HG03575 (cell line): ENCODE measurements around the gene MANEA.
"Not testable (repeated sequence)": the region's sequence is repeated elsewhere in the genome, so short reads cannot be mapped to it uniquely, and the experiment has no call there.

Source experiments
- ATAC-seq: cut with Tn5 transposase; IDR thresholded peaks from one replicate; pipeline ENCODE4 v1.9.1; 2021; ENCODE audit not compliant: unreplicated experiment, insufficient number of reproducible peaks, low FRiP score; ENCODE audit errors: extremely low read depth

MANEA gene

GRCh38 chr6:95577304-95578105, at the start of gene MANEA:
Gene MANEA, plus strand, starts transcription at chr6:95577535. Its CDS starts 8,905 bp downstream, at chr6:95586440.
- peak; percentile 33 for ATAC-seq

DNA sequence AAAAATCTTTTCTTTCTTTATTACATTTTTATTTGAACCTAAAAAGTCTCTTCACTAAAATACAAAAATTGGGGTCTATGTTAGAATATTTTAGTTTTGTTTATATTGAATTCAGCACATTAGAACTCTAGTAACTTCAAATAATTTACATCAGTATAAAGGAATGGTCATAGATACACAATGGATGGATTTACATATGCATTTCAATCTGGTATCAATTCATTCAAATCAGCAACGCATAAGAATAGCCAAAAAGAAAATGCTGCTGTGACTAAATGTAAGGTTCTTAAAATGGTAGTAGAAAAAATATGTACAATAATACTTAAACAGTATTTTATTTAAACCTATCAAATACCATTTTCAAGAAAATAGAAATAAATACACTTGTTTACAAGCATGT, 47.6 kb upstream of the MANEA start:
- no peak for ATAC-seq

DNA sequence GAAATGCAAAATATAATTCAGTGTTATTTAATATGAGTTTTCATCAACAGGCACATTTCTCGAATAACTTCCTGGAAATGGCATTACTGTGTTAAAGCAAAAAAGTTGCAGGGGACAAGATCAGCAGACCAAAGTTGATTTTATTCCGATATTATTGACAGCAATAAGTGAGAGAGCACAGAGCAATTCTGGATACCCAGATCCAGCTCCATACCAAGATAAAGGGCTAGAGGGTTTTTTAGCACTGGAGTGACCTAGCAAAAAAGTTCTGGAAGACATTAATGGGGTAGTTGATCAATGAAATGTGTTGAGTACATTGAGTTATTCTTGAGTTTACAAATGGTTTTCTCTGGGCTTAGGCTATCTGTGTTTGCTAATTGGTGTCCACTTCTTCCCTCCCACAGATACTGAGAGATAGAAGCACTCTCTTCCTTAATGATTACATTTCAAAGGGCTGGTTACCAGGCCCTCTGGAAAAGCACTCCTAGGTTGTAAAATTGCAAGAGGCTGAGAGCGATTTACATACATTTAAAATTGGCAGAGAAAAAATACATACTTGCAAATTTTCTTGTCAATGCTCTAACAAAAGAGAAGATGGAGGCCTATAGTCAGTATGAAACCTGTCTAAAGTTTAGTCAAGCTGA, 47.0 kb upstream of the MANEA start:
- ATAC-seq: no peak

DNA sequence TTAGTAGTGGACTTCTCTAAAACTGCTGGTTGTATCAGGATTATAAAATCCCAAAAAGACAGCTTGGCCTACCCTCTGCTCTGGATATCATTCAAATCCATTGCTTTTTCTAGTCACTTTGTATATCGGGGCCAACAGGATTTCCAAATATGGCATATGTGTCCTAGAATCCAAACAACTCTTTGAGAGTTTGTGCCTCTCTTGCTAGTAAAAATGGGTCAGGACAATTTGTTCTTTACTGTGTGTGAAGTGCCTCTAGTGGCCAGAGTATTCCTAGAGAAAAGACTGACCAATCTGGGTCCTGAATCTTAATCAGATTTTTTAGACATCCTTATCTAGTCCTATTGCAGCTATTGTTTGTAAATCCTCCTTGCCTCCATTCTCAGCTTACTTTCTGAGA, 33.5 kb upstream of the MANEA start:
- no peak for ATAC-seq

- no peak for ATAC-seq
Measured at GRCh38 chr6:95544517-95545225, 32.7 kb upstream of the MANEA start.

DNA sequence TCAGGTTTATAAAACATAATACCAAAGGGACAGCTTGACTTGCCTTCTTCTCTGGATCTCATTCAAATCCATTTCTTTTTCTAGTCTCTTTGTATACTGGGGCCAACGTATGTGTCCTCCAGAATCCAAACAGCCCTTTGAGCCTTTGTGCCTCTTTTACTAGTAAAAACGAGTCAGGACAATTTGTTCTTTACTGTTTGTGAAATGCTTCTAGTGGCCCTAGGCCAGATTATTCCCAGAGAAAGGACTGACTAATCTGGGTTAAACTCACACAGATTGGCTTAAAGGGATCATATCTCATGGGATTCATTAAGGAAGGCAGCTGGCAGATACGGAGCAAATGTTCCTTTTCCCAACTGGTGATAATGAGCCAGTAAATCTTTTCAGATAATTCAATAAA, 32.1 kb upstream of the MANEA start:
- ATAC-seq: no peak

DNA sequence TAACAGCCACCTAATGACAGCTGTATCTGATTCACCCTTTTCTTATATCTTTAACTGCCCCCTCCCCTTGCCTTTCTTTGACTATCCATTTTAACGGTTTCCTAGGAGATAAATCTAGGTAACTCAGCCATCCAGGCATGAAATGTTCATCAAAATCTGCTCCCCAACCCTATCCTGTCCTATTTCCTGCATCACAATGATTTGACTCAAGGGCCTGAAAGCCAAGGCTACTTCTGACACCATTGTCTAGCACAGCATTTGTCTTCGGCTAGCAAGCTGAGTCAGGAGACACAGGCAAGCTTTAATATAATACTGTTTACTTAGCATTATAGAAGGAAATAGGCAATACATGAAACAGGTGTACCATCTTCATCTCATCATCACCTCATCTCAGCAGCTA, 31.6 kb upstream of the MANEA start:
- ATAC-seq: no peak

DNA sequence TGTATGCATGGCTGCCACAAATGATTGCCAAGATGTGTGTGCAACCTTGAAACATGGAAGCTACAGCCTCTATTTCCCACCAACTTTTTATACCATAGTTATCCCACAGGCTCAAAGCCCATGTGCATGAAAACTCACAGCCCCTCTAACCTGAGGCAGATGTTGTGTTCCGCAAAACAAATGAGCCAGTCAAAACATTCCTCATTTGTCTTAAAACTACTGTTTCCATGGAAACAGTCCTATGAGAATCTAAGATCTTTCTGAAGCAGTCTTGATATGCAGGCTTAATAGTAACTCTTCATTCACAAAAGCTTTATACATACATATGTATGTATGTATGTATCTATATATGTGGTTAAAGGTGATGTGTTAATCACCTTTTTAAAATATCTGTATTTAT, 31.2 kb upstream of the MANEA start:
- no peak for ATAC-seq

DNA sequence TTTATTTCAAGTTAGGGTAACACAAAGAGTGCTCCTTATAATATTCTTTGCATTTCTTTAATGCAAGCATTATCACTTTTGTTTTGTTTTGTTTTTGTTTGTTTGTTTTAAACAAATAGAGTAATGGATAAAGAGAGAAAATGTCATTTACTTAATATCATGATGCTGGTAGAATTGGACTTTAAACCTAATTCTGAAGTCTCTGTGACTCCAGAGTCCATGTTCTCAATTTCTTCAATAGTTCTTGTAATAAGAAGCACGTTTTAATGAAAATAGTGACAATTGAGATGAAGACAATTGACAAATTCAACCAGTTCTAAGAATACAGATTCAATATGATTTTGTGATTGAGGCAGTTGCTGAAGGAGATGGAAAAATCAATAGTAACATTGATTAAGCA, 30.3 kb upstream of the MANEA start:
- no peak for ATAC-seq

DNA sequence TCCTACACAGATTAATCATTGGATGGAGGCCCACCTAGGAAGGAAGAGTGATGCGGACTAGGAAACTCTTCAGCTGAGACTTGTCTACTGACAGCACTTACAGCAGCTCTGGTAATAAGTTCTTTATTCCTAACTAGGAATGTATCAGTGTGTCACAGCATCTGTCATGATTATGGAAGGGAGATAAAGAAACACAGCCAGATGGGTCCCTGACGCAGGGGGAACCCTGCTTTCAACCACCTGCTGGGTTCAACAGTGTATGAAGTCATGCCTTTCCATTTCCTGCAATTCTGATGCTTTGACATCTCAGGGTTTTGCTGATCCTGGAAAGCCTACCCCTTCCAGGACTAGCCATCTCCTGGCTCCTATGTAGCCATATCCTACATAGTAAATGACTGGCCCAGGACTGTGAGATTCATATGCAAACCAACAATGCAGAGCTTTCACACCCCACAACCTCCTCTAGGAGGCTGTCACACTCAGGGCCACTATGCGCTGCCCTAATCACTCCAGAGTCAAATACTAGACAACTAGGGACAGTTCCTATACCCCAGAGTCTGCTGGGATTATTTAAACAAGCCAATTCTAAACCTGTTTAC, 29.0 kb upstream of the MANEA start:
- no peak for ATAC-seq

DNA sequence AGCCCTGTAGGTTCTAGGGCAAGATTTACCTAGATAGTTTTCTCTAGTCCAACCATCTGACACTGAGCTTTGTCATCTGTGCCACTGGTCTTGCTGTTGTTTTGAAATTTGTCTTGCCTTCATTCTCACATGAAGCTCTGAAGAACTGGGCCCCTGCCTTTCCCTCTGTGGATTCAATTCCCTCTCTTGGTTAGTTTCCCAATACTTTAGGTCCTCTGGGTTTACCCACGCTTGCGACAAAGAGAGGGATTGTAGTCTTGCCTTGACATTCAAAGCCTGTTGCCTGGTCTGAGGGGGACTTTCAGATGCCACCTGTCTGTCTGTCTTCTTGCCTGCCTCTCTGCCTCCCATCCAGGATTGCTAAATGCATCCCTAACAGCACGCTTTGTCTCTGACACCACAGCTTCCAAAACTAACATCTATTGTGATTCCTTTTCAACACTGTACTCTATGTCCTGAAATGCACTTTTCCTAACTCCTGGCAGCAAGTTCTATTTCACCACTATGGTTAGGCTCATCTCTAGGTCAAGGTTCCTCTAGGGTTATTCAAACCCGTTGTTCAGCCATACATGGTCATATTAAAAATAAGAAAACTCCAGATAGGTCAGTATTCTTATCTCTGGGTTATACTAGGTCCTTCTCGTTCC, 25.5 kb upstream of the MANEA start:
- no peak for ATAC-seq

DNA sequence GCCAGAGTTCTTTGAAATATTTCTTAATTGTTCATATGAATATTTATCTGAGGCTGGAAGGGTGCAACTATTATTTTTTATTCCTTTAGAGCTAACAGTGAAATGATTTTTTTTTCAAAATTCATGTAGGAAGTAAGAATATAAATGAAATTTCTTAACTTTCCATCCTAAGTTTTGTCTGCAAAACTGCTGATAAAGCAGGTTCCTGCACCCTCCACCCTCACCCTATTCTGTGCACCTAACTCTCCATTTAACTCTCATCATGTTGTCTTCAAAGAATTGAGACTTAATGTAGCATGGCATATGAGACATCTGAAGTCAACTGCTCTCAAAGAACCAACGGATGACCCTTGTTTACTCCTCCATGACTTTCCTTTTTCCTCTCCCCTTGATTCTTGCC, 23.5 kb upstream of the MANEA start:
- no peak for ATAC-seq

- not testable (repeated sequence) for ATAC-seq
Measured at GRCh38 chr6:95560956-95561355, 16.4 kb upstream of the MANEA start.

GRCh38 chr6:95569560-95569959, 7.8 kb upstream of the MANEA start:
- no peak for ATAC-seq

GRCh38 chr6:95572098-95572497, 5.2 kb upstream of the MANEA start:
- ATAC-seq: no peak

GRCh38 chr6:95574811-95575210, 2.5 kb upstream of the MANEA start:
- ATAC-seq: no peak

- ATAC-seq: no peak
Measured at GRCh38 chr6:95576218-95576997, 927 bp upstream of the MANEA start.

GRCh38 chr6:95576998-95577303, 384 bp upstream of the MANEA start:
- ATAC-seq: no peak

GRCh38 chr6:95578106-95578410, 723 bp downstream of the MANEA start:
- no peak for ATAC-seq
